Endothelial cell of umbilical vein (primary cell): Measurements from ENCODE around the gene NUDT22. TPM values are rescaled to one million over a fixed set of nuclear protein-coding genes. Genes with fewer than 3 reads are reported as not detected.

Source experiments
- BruUV-seq: library from RNA; stranded (reverse); fragments of 400-500 nt; replicated peaks from 2 replicates; lab custom pipeline; 2021; lab: Mats Ljungman, UMichigan
- CTCF ChIA-PET: fragments of 300-600, 350-600 bp; sonication (Branson Sonifier 250); formaldehyde crosslinking; loops from one replicate; lab custom pipeline; 2021; ENCODE audit warnings: antibody characterized with exemption, inconsistent platforms; lab: Charles Lee
- POLR2A ChIA-PET: fragments of 300-600, 350-600 bp; sonication (Branson Sonifier 250); formaldehyde crosslinking; loops from one replicate; lab custom pipeline; 2021; ENCODE audit warnings: antibody characterized with exemption, inconsistent platforms; lab: Charles Lee
- DNase-seq: peaks from one replicate; pipeline ENCODE4 v3.0.0-alpha.2; 2011; ENCODE audit warnings: low read depth, low spot score
- FAIRE-seq: peaks from 2 replicates; lab custom pipeline; 2011; peaks lifted over from hg19 to GRCh38; lab: Jason Lieb, UNC
- H2AFZ ChIP-seq: 2 replicates; pipeline ENCODE4 v1.6.0; 2012; ENCODE audit warnings: low read depth, low read length, control low read depth, inconsistent platforms
- H3K27ac ChIP-seq: 2 replicates; pipeline ENCODE4 v1.5.1; 2011; ENCODE audit warnings: low read depth, mild to moderate bottlenecking, control low read depth, low read length, moderate library complexity; ENCODE audit not compliant: insufficient read depth
- H3K27me3 ChIP-seq, 2 experiments: 2 replicates each; pipeline versions ENCODE4 v1.6.0 to v1.6.1; 2011; ENCODE audit warnings: low read length in 2 of 2, mixed read lengths in 1 of 2; ENCODE audit not compliant: control insufficient read depth in 2 of 2, insufficient read depth in 2 of 2
- H3K36me3 ChIP-seq, 2 experiments: 2 replicates in 1 of 2; 3 replicates in 1 of 2; pipeline ENCODE4 v1.5.1; 2011; ENCODE audit warnings: low read length in 2 of 2, mild to moderate bottlenecking in 1 of 2, moderate library complexity in 1 of 2; ENCODE audit not compliant: control insufficient read depth in 2 of 2, insufficient read depth in 2 of 2; ENCODE audit errors: extremely low read depth in 1 of 2
- H3K4me1 ChIP-seq: 3 replicates; pipeline ENCODE4 v1.5.1; 2011; ENCODE audit warnings: mild to moderate bottlenecking, low read length; ENCODE audit not compliant: control insufficient read depth, insufficient read depth; ENCODE audit errors: extremely low read depth
- H3K4me2 ChIP-seq: 2 replicates; pipeline ENCODE4 v1.6.1; 2011; ENCODE audit warnings: low read length, control low read depth, mixed read lengths; ENCODE audit not compliant: insufficient read depth
- H3K4me3 ChIP-seq, 3 experiments: fragments of 200-600 bp in 1 of 3; sonication (generic), shearing (Covaris generic) in 1 of 3; replicated peaks in 1 of 3; 2 replicates each; pipeline ENCODE4 v1.5.1; 2011 to 2016; ENCODE audit warnings: control low read depth in 3 of 3, low read length in 3 of 3, mild to moderate bottlenecking in 2 of 3, inconsistent platforms in 1 of 3, low read depth in 1 of 3, moderate library complexity in 1 of 3; ENCODE audit not compliant: insufficient read depth in 1 of 3
- H3K79me2 ChIP-seq: 2 replicates; pipeline ENCODE4 v1.6.0; 2012; ENCODE audit warnings: low read length, inconsistent platforms; ENCODE audit not compliant: control insufficient read depth, insufficient read depth
- H3K9ac ChIP-seq: replicated peaks from 2 replicates; pipeline ENCODE3; 2011; ENCODE audit warnings: low read length, control low read depth; ENCODE audit not compliant: insufficient read depth; ENCODE audit errors: extremely low read depth
- H3K9me1 ChIP-seq: replicated peaks from 3 replicates; pipeline ENCODE4 v1.6.0; 2011; ENCODE audit warnings: mild to moderate bottlenecking, low read length; ENCODE audit not compliant: control insufficient read depth, insufficient read depth; ENCODE audit errors: extremely low read depth
- H3K9me3 ChIP-seq: replicated peaks from 2 replicates; pipeline ENCODE4 v1.5.1; 2012; ENCODE audit warnings: low read length, inconsistent platforms; ENCODE audit not compliant: control insufficient read depth, insufficient read depth
- H4K20me1 ChIP-seq: replicated peaks from 2 replicates; pipeline ENCODE3; 2011; ENCODE audit warnings: mild to moderate bottlenecking, low read length; ENCODE audit not compliant: control insufficient read depth, insufficient read depth; ENCODE audit errors: extremely low read depth
- CTCF ChIP-seq, 2 donors: IDR thresholded peaks; 1 replicate in 1 of 2; 2 replicates in 1 of 2; pipeline ENCODE4 v1.5.1; 2011; ENCODE audit warnings: low read length in 2 of 2, mild to moderate bottlenecking in 2 of 2, moderate library complexity in 2 of 2, control low read depth in 1 of 2, inconsistent platforms in 1 of 2, low read depth in 1 of 2; ENCODE audit not compliant: insufficient read depth in 1 of 2; ENCODE audit errors: extremely low read depth in 1 of 2
- EZH2 ChIP-seq: IDR thresholded peaks from 2 replicates; pipeline ENCODE4 v1.6.1; 2012; ENCODE audit warnings: borderline replicate concordance, low read depth, mild to moderate bottlenecking, moderate library complexity, low read length, inconsistent platforms; ENCODE audit not compliant: severe bottlenecking
- FOS ChIP-seq: IDR thresholded peaks from 2 replicates; pipeline ENCODE4 v1.6.1; 2011; ENCODE audit warnings: mild to moderate bottlenecking, low read length, moderate library complexity, borderline replicate concordance; ENCODE audit not compliant: insufficient read depth
- GATA2 ChIP-seq: IDR thresholded peaks from 2 replicates; pipeline ENCODE4 v1.7.0; 2011; ENCODE audit warnings: low read depth, mild to moderate bottlenecking, moderate library complexity, mixed read lengths, low read length; ENCODE audit not compliant: insufficient read length, insufficient read depth
- JUN ChIP-seq: IDR thresholded peaks from 2 replicates; pipeline ENCODE4 v1.6.1; 2011; ENCODE audit warnings: borderline replicate concordance, low read depth; ENCODE audit not compliant: insufficient read length, insufficient read depth
- MYC ChIP-seq: IDR thresholded peaks from one replicate; pipeline ENCODE4 v1.6.1; 2011; ENCODE audit warnings: mild to moderate bottlenecking, low read depth, low read length
- POLR2A ChIP-seq: IDR thresholded peaks from 2 replicates; pipeline ENCODE4 v1.6.1; 2012; ENCODE audit warnings: low read depth, mild to moderate bottlenecking, control low read depth, low read length
- POLR2AphosphoS5 ChIP-seq: IDR thresholded peaks from 2 replicates; pipeline ENCODE4 v1.6.1; 2012; ENCODE audit warnings: low read depth, mild to moderate bottlenecking, control low read depth, low read length, moderate library complexity; ENCODE audit not compliant: insufficient read depth
- dilution Hi-C: fragments of 300-500 bp; cut with MboI; formaldehyde crosslinking; loops from one replicate; pipeline ENCODE4 v1.15.0; 2019; ENCODE audit warnings: low sequenced_read_pairs; ENCODE audit not compliant: extremely low pct_ligation_motif_present
- intact Hi-C: fragments of 100-400 bp; cut with micrococcal nuclease; formaldehyde crosslinking; loops from one replicate; pipeline ENCODE4 v1.10.0; 2022
- polyA plus RNA-seq, 4 experiments: library from polyadenylated mRNA; depleted of rRNA in 3 of 4; stranded (reverse) in 3 of 4; unstranded in 1 of 4; fragments of >200 nt; gene quantifications; 2 replicates each; pipeline versions ENCODE4 v1.2.1 to v1.2.3, GENCODE V29; 2011 to 2012; ENCODE audit warnings: missing spikeins in 1 of 4
- total RNA-seq: library from RNA; stranded (reverse); gene quantifications from 2 replicates; pipeline ENCODE4 v1.2.3, GENCODE V29; 2021
- TF ChIP-seq, protein P1 (sequence below): IDR thresholded peaks from 2 replicates; pipeline ENCODE4 v1.6.1; 2011; ENCODE audit not compliant: insufficient read depth, insufficient read length

Gene NUDT22
- total and polyA plus RNA-seq, 2 donors (not counting 3 experiments of a cell fraction or from before 2014, with no cell fraction given): 37.8 to 54.8 TPM

DNA sequence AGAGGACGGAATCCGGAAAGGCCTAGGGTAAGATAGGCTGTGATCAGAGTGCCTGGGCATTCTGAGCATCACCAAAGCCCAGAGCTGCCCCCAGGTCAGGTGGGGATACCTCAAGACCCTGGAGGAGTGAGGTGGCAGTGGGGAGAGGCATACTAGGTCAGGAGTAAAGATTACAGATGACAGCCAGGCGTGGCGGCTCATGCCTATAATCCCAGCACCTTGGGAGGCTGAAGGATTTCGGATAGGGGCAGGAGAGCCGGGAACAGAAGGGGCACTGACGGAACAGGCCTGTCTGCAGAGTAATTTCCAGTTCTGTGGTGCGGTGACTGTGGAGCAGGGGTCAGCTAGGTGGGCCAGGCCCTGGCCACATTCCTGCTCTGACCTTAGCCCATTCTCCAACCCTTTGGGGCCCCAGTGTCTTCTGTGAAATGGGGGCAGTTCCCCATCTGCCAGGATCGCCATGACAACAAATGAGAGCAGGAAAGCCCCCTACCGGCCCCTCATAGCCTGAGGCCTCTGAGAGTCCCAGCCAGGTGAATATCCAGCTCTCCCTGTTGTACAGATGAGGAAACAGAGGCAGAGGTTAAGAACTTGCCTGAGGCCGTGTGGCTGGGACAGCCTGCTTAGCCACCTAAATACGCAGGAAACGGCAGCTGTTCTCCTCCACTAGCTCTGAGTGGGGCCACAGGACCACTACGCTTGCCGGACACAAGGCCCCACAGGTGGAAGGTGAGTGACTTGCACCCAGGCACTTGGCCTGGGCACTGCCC lies 49.1 kb downstream of the NUDT22 start:
- intact Hi-C loops (no loop called here), dilution Hi-C loops (no loop called here)
- TF ChIP-seq POLR2A (no peak), CTCF (IDR thresholded peaks at IDR 0.05; ENCODE audit: extremely low read depth in 1 of 2, insufficient read depth in 1 of 2, low read depth in 1 of 2, low read length in 2 of 2) (no peak), EZH2 (no peak), JUN (no peak), FOS (no peak), POLR2AphosphoS5 (no peak), MYC (no peak), GATA2 (no peak)
- TF ChIP-seq, protein P1, sequence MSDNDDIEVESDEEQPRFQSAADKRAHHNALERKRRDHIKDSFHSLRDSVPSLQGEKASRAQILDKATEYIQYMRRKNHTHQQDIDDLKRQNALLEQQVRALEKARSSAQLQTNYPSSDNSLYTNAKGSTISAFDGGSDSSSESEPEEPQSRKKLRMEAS: no peak
- Histone ChIP-seq H3K9me3 (no peaks in the 10 kb centered on the region), H3K27ac (no peak overlapping the region), H3K9me1 (no peaks in the 10 kb centered on the region), H2AFZ (no peak overlapping the region), H3K27me3 (no peaks in the 10 kb centered on the region), H3K9ac (no peak overlapping the region), H3K4me3 (no peak overlapping the region), H3K79me2 (no peaks in the 10 kb centered on the region), H4K20me1 (no peaks in the 10 kb centered on the region), H3K36me3 (peaks cover 2 to 16% of the 10 kb centered on the region in 2 experiments), H3K4me2 (no peak overlapping the region), H3K4me1 (peaks cover 4% of the 10 kb centered on the region)
- ChIA-PET CTCF (interaction anchor here (1.3 to 4.4 kb wide), 2 partner anchors 26 to 80 kb away, joined by 3 to 20 read pairs; partner anchors contain the start of gene CATSPERZ), POLR2A (no interaction called here)
- DNase-seq (no peak), FAIRE-seq (no peak)
- BruUV-seq: no TSS peak
